PC-9 (cell line): ENCODE results near the gene OR51T1. TPM values are rescaled to one million over a fixed set of nuclear protein-coding genes. Genes with fewer than 3 reads are reported as not detected.

Source experiments
- BruUV-seq: library from RNA; stranded (reverse); fragments of 400-500 nt; replicated peaks from 2 replicates; lab custom pipeline; 2021; lab: Mats Ljungman, UMichigan
- CTCF ChIA-PET: fragments of 300-600 bp; sonication (Branson Sonifier 250); formaldehyde crosslinking; loops from one replicate; lab custom pipeline; 2022; ENCODE audit warnings: antibody characterized with exemption; lab: Charles Lee
- POLR2A ChIA-PET: fragments of 300-600 bp; sonication (Branson Sonifier 250); formaldehyde crosslinking; loops from one replicate; lab custom pipeline; 2022; ENCODE audit warnings: antibody characterized with exemption; ENCODE audit not compliant: unreplicated experiment; lab: Charles Lee
- DNase-seq, 2 experiments: peaks; one replicate each; pipeline versions ENCODE4 v3.0.0 to v3.0.0-alpha.2; 2015 to 2022; ENCODE audit warnings: mixed read lengths in 1 of 2
- H2AFZ ChIP-seq: fragments of 200-600 bp; sonication (generic); 2 replicates; pipeline ENCODE4 v1.8.1; 2017; ENCODE audit warnings: antibody characterized with exemption
- H3F3A ChIP-seq: fragments of 200-600 bp; sonication (generic); 2 replicates; pipeline ENCODE4 v1.8.1; 2017; ENCODE audit warnings: antibody characterized with exemption, mild to moderate bottlenecking, low read depth; ENCODE audit not compliant: insufficient read depth
- H3K27ac ChIP-seq: fragments of 200-600 bp; sonication (generic); 2 replicates; pipeline ENCODE4 v1.6.1; 2016; ENCODE audit warnings: mixed run types
- H3K27me3 ChIP-seq: fragments of 200-600 bp; sonication (generic); 2 replicates; pipeline ENCODE4 v1.6.1; 2016; ENCODE audit warnings: low read depth, mixed run types; ENCODE audit not compliant: insufficient read depth
- H3K36me3 ChIP-seq: fragments of 200-600 bp; sonication (generic); 2 replicates; pipeline ENCODE4 v1.6.1; 2016; ENCODE audit warnings: low read depth, mixed run types
- H3K4me1 ChIP-seq: fragments of 200-600 bp; sonication (generic); replicated peaks from 2 replicates; pipeline ENCODE4 v1.6.1; 2016; ENCODE audit warnings: mixed run types; ENCODE audit not compliant: insufficient read depth
- H3K4me2 ChIP-seq: fragments of 200-600 bp; sonication (generic); 2 replicates; pipeline ENCODE4 v1.6.1; 2017; ENCODE audit warnings: mixed run types
- H3K4me3 ChIP-seq: fragments of 200-600 bp; sonication (generic); 2 replicates; pipeline ENCODE4 v1.6.1; 2016; ENCODE audit warnings: mixed run types
- H3K79me2 ChIP-seq: fragments of 200-600 bp; sonication (generic); 2 replicates; pipeline ENCODE4 v1.6.1; 2017; ENCODE audit warnings: low read depth, mixed run types
- H3K9me2 ChIP-seq: fragments of 200-600 bp; sonication (generic); 2 replicates; pipeline ENCODE4 v1.8.1; 2017; ENCODE audit warnings: mild to moderate bottlenecking; ENCODE audit not compliant: insufficient read depth
- H3K9me3 ChIP-seq: fragments of 200-600 bp; sonication (generic); 2 replicates; pipeline ENCODE4 v1.8.1; 2016; ENCODE audit warnings: low read depth; ENCODE audit not compliant: insufficient read depth
- H4K20me1 ChIP-seq: fragments of 200-600 bp; sonication (generic); 2 replicates; pipeline ENCODE4 v1.8.1; 2017; ENCODE audit not compliant: insufficient read depth
- EZH2 ChIP-seq: fragments of 200-600 bp; sonication (generic); IDR thresholded peaks from 2 replicates; pipeline ENCODE4 v1.8.0; 2017; ENCODE audit warnings: antibody characterized with exemption, low read depth
- intact Hi-C: fragments of 100-400 bp; cut with micrococcal nuclease; formaldehyde crosslinking; loops from one replicate; pipeline ENCODE4 v1.10.0; 2022; ENCODE audit not compliant: unreplicated experiment
- total RNA-seq: library from RNA; stranded (reverse); gene quantifications from 2 replicates; pipeline ENCODE4 v1.2.3, GENCODE V29; 2021
- TF ChIP-seq, protein P1 (sequence below): fragments of 200-600 bp; sonication (generic); conservative IDR thresholded peaks from 2 replicates; pipeline ENCODE4 v1.6.1; 2017; ENCODE audit warnings: mixed run types, antibody characterized with exemption, mild to moderate bottlenecking, moderate library complexity

The OR51T1 gene
- total RNA-seq, 1 experiment from 2014 or later, result not detected

DNA sequence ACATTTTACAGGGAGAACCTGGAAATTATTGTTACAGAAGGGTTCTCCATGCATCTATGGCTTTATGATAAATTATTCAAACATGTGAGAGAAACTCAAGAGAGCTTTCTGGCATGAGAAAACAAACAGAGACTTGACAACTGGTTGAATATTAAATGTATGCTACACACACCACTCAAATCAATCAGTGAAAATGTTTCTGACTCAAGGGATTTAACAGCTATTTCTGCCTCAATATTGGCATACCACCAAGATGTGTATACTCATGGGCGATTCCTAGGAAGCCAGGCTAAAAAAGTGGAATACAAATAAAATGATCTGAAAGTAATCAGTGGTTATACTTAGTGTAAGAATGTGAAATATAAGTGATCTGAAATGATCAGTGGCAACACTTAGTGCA is 15.8 kb upstream of the OR51T1 start:
- no peaks in the 10 kb centered on the region for H3K4me1 ChIP-seq
- intact Hi-C loops, result no loop called here
- no peaks in the 10 kb centered on the region for H3K79me2 ChIP-seq
- H3K27ac ChIP-seq, result no peak overlapping the region
- no peak overlapping the region for H3K4me2 ChIP-seq
- no peak for DNase-seq
- no peaks in the 10 kb centered on the region for H3F3A ChIP-seq
- no peaks in the 10 kb centered on the region for H3K27me3 ChIP-seq
- no peaks in the 10 kb centered on the region for H3K9me2 ChIP-seq
- no peak overlapping the region for H3K4me3 ChIP-seq
- no peaks in the 10 kb centered on the region for H3K9me3 ChIP-seq
- H3K36me3 ChIP-seq, result no peaks in the 10 kb centered on the region
- POLR2A ChIA-PET, result interaction anchor here (0.6 kb wide), 1 partner anchor 1525 kb away, joined by 3 read pairs; the partner anchor contains the start of gene SMPD1
- H4K20me1 ChIP-seq, result no peaks in the 10 kb centered on the region
- CTCF ChIA-PET, result no interaction called here
- TF ChIP-seq EZH2, result no peak
- TF ChIP-seq, protein P1, sequence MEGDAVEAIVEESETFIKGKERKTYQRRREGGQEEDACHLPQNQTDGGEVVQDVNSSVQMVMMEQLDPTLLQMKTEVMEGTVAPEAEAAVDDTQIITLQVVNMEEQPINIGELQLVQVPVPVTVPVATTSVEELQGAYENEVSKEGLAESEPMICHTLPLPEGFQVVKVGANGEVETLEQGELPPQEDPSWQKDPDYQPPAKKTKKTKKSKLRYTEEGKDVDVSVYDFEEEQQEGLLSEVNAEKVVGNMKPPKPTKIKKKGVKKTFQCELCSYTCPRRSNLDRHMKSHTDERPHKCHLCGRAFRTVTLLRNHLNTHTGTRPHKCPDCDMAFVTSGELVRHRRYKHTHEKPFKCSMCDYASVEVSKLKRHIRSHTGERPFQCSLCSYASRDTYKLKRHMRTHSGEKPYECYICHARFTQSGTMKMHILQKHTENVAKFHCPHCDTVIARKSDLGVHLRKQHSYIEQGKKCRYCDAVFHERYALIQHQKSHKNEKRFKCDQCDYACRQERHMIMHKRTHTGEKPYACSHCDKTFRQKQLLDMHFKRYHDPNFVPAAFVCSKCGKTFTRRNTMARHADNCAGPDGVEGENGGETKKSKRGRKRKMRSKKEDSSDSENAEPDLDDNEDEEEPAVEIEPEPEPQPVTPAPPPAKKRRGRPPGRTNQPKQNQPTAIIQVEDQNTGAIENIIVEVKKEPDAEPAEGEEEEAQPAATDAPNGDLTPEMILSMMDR, result no peak
- BruUV-seq, result no TSS peak
- H2AFZ ChIP-seq, result no peak overlapping the region

DNA sequence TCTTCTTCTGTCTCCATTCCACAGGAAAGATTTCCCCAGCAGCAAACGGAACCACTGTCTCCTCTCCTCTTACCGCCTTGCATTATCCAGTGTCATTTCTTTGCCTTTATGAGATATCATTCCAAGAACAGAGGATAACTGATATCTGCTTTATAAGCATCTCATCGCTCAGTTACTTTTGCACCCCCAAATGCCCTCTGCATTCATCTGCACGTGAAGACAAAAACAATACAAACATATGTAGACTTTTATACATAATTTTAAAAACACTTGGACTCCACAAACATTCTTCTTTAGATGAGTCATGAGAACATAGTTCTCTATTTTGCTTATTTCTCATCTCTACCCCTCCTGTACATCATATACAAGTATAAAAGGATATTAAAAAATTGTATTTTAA is 512 bp upstream of the OR51T1 start:
- TF ChIP-seq EZH2, result no peak
- TF ChIP-seq, protein P1, result no peak
- intact Hi-C loops, result no loop called here
- H3K4me1 ChIP-seq, result no peaks in the 10 kb centered on the region
- no peaks in the 10 kb centered on the region for H3K36me3 ChIP-seq
- H3F3A ChIP-seq, result no peaks in the 10 kb centered on the region
- H3K4me2 ChIP-seq, result no peak overlapping the region
- no peaks in the 10 kb centered on the region for H3K9me3 ChIP-seq
- H3K79me2 ChIP-seq, result no peaks in the 10 kb centered on the region
- no peaks in the 10 kb centered on the region for H3K9me2 ChIP-seq
- H3K4me3 ChIP-seq, result no peak overlapping the region
- no TSS peak for BruUV-seq
- POLR2A ChIA-PET, result no interaction called here
- no peak overlapping the region for H2AFZ ChIP-seq
- CTCF ChIA-PET, result no interaction called here
- no peaks in the 10 kb centered on the region for H3K27me3 ChIP-seq
- H3K27ac ChIP-seq, result no peak overlapping the region
- no peaks in the 10 kb centered on the region for H4K20me1 ChIP-seq
- DNase-seq, result no peak

DNA sequence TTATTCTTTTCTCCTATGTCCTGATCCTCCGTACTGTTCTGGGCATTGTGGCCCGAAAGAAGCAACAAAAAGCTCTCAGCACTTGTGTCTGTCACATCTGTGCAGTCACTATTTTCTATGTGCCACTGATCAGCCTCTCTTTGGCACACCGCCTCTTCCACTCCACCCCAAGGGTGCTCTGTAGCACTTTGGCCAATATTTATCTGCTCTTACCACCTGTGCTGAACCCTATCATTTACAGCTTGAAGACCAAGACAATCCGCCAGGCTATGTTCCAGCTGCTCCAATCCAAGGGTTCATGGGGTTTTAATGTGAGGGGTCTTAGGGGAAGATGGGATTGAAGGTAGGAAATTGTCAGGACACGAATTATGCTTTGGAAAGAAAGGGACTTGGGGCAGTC is 843 bp downstream of the OR51T1 start:
- Histone ChIP-seq H4K20me1 (no peaks in the 10 kb centered on the region), H3K4me3 (no peak overlapping the region), H3K27me3 (no peaks in the 10 kb centered on the region), H3K36me3 (no peaks in the 10 kb centered on the region), H3K27ac (no peak overlapping the region), H3K4me1 (no peaks in the 10 kb centered on the region), H3K4me2 (no peak overlapping the region), H2AFZ (no peak overlapping the region), H3K9me3 (no peaks in the 10 kb centered on the region), H3F3A (no peaks in the 10 kb centered on the region), H3K9me2 (no peaks in the 10 kb centered on the region), H3K79me2 (no peaks in the 10 kb centered on the region)
- ChIA-PET POLR2A (no interaction called here), CTCF (no interaction called here)
- no peak for TF ChIP-seq EZH2
- TF ChIP-seq, protein P1, result no peak
- intact Hi-C loops, result no loop called here
- no peak for DNase-seq
- BruUV-seq, result no TSS peak
